ENCODE results near the gene NXF2.
"Not testable (repeated sequence)": the region's sequence is repeated elsewhere in the genome, so short reads cannot be mapped to it uniquely, and the experiment has no call there.

Gene NXF2

DNA sequence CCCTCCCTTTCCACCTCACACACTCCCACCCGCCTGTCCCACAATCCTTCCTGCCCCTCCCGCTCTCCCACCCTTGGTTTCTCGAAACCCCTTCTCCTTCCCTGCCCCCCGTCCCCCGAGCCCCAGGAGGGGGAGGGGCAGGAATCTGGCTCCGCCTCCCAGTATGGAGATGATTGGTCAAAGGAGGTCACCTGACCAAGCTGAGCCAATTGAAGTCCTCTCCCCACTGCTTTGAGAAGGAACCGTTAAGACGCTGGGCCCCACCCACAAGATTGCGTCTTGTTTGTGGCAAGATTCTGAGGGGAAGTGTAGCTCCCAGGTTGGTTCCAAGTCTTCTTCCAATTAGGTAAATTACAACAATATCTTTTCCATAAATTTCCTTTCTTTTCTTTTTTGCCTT, at the start of gene NXF2:
TSS of gene NXF2 (plus strand) at position 275 of the 400 bp plus-strand sequence. CDS start 59,912 bp downstream, outside the sequence.
- DNase-seq (ENCODE audit: low read depth): not testable (repeated sequence)

DNA sequence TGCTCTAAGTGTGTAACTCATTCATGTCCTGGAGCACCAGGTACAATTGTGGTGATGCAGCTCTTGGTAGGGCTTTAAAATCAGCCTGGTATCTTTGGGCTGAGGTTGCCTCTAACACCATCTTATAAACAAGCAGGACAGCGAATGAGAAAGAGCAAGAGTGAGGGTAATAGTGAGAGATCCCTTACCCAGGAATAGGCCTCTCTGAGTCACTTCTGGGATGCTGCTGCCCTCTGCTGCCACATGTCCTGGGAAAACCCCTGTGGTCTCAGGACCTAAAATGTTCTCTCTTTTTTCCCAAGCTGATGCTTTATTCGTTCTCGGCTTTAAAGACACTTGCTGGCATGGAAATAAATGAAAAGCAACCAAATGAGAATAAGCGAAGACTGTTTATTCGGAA, 39.0 kb upstream of the NXF2 start:
- not testable (repeated sequence) for DNase-seq (ENCODE audit: low read depth)

DNA sequence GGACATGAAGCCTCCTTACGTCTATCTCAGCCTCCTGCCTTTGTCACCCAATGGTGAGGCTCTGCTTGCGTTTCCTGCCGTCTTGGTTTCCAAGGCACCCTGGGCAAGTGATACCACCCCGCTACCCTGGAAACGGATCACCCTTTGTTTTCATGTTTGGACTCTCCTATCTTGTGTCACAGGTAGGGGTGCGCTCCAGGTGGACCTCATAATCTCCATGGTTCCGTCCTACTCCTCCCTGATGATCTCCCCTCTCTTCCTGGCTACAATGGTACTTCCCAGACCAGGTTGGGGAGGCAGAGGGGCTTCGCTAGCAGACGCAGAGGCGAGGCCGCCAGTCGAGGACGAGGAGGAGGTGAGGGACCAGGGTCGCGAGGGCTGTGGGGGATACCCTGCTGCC, 32.0 kb upstream of the NXF2 start, which contains the start of gene TCP11X1:
TSS of gene TCP11X1 (plus strand) at position 316 of the 400 bp plus-strand sequence.
- not testable (repeated sequence) for DNase-seq (ENCODE audit: low read depth)

DNA sequence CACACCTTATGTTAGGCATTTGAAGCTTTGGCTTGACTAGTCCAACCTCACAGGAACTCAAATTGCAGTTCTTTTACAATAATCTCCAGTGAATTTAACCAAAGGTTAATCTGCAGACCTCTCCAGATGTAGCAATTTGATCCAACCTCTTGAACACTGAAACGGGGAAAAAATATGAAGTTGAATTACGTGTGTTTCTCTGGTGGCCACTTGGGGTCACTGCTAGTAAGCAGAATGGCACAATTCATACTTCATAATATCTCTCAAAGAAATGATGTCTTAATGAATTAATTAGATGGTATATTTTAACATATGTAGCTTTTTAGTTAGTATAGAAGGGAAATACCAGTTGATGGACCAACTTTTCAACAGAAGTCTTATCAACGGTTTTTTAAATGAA, 30.5 kb upstream of the NXF2 start:
- not testable (repeated sequence) for DNase-seq (ENCODE audit: low read depth)

DNA sequence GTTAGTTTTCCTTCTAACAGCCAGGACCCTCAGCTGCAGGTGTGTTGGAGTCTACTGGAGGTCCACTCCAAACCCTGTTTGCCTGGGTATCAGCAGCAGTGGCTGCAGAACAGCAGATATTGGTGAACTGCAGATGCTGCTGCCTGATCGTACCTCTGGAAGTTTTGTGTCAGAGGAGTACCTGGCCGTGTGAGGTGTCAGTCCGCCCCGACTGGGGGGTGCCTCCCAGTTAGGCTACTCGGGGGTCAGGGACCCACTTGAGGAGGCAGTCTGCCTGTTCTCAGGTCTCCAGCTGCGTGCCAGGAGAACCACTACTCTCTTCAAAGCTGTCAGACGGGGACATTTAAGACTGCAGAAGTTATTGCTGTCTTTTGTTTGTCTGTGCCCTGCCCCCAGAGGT, 11.3 kb upstream of the NXF2 start:
- not testable (repeated sequence) for DNase-seq (ENCODE audit: low read depth)

DNA sequence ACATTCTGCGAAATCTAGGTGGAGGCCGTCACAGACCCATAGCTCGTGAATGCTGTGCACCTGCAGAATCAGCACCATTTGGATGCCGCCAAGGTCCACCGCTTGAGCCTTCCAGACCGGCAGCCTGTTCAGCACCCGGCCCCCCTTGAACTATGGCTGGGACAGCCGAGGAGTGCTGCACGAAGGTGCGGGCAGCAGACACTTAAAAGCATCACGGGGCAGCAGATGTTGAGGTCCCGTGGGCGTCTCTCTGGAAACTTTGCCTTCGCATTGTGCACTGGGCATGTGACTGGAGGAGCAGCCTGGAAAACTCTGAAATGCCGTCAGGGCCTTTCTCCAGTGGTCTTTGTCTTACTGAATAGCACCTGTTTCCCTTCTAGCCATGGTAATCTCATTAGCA, 6.7 kb upstream of the NXF2 start:
- DNase-seq (ENCODE audit: low read depth): not testable (repeated sequence)

- not testable (repeated sequence) for DNase-seq (ENCODE audit: low read depth)
Observed at GRCh38 chrX:102272231-102272630, 25.3 kb downstream of the NXF2 start.

DNA sequence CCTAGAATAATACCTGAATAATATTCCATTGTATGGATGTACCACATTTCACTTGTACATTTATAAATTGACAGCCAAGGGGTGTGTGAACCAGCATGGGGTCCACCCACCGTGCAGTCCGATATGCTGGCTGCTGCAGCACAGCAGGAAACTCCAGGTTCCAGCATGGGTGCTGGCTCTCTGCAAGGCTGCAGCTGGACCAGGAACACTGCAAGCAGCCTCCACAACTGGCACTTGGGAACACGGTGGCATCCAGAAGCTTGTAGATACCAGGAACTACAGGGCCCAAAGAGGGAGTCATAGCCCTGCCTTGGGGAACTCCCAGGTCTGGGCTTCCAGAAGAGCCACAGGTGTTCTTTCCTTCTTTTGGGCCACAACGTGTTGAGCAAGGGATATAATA, 91.2 kb downstream of the NXF2 start:
- DNase-seq (ENCODE audit: low read depth): no peak

DNA sequence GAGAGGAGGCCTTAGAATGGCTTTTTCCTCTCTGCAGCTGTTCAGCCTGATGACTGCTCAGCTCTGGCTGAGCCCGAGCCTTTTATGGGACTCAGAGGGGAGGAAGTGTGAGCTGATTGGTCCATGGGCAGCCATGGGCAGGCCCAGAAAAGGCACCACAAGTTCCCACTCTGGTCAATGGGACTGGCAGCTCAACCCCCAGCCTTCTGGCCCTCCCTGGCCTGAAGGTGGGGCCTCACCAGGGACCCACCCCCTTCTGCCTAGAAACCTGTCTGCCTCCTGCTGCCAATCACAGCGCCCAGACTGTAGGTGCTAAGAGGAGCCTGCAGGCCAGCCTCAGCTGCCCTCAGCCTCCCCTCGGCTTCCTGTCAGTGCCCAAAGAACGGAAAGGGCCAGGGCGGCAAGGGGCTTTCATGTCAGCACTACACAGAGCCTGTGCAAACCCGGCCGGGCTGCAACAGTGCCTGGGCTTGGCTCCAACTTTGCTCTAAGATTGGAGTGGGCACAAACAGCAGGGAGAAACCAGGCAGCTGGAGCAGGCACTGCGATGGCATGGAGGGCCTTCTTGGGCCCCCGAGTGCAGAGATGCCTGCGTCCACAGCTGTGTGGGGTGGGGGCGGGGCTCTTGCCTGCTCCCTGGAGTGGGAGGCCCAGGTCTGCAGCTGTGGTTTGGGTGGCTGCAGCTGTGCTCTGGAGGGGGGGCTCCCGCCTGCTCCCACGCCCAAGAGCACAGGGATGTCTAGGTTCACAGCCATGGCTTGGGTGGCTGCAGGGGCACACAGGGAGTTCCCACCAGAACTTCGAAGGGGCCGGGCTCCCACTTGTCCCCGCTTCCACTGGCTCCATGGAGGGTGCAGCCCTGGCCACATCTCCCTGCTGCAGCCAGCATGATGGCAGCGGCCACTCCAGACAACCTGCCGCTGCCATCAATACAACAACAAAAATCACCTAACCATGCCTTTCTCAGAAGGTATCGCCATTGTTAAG, 92.6 kb downstream of the NXF2 start:
- DNase-seq (ENCODE audit: low read depth): no peak

DNA sequence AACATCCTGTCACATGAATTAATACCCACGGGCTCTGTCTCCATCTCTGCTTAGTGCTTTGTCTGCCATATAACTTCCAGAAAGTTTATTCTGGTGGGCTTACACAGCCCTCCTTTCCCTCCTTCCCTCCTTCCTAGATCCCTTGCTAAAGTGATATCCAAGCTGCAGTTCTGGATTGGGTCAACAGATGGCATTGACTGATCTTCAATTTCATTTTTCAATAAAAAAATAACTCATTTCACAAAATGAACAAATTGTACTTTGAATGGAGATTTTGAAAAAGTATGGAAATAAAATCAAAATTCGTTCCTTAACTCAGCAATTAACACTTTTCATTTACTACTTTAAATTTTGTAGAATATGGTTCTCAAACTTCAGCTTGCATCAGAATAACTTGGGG, 94.9 kb downstream of the NXF2 start:
- no peak for DNase-seq (ENCODE audit: low read depth)

DNA sequence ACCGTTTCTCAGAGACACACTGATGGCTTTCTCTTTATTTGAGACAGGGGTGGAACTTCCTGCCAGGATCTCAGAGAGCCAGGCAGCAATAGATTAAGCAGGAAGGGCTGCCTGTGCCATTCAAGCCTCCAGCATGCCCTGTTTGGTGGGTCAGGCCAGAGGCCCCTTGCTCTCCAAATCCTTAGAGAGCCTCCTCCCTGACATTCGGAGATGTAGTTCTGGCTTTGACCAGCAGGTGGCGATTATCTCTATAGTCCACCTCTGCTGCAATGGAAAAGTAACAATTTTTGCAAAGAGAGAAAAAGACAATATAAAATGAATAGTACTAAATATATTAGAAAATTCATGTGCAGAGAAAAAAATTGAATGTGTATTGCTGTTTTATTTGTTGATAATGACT, 98.9 kb downstream of the NXF2 start:
- DNase-seq (ENCODE audit: low read depth): no peak

Measured in GM04503 (cell line).